ENCODE measurements around the gene ATAT1.

DNA sequence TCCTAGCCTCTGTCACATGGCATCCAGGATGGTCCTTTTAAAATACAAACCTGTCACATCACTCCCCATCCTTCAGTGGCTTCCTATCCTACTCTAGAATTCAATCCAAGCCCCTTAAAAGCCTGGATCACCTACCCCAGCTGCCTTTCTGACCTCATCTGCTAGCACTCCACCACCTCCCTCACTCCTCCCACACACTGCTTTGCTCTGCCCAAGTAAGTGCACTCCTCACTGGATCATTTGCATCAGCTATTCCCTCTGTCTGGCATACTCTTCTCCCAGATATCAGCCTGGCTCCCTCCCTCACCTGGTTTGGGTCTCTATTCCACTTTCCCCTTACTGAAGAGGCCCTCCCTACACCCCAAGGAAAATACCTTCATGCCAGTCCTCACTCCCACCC lies 30.8 kb downstream of the ATAT1 start:
- TF ChIP-seq CTCF (IDR thresholded peaks at IDR 0.05) = no peak
- no peak for TF ChIP-seq POLR2A (IDR thresholded peaks at IDR 0.05)

Data from adrenal gland (tissue), 5 donors.